Calu3 (cell line): ENCODE data around the gene KIF20A. TPM values are rescaled to one million over a fixed set of nuclear protein-coding genes. Genes with fewer than 3 reads are reported as not detected.

Experiments used
- BruUV-seq: library from RNA; stranded (reverse); fragments of 400-500 nt; replicated peaks from 2 replicates; lab custom pipeline; 2021; lab: Mats Ljungman, UMichigan
- CTCF ChIA-PET: fragments of 300-600 bp; sonication (Branson Sonifier 250); formaldehyde crosslinking; loops from one replicate; lab custom pipeline; 2022; ENCODE audit warnings: antibody characterized with exemption; lab: Charles Lee
- DNase-seq: peaks from one replicate; pipeline ENCODE4 v3.0.0; 2022
- H3K27ac Mint-ChIP-seq: one replicate; pipeline ENCODE4 v1.8.0; 2022; ENCODE audit warnings: mixed read lengths; ENCODE audit not compliant: unreplicated experiment
- H3K27me3 Mint-ChIP-seq: one replicate; pipeline ENCODE4 v1.8.0; 2022; ENCODE audit warnings: mixed read lengths; ENCODE audit not compliant: unreplicated experiment
- H3K36me3 Mint-ChIP-seq: one replicate; pipeline ENCODE4 v1.8.0; 2022; ENCODE audit warnings: mild to moderate bottlenecking, moderate library complexity, mixed read lengths; ENCODE audit not compliant: insufficient read depth, unreplicated experiment
- H3K4me1 Mint-ChIP-seq: one replicate; pipeline ENCODE4 v1.8.0; 2022; ENCODE audit warnings: mild to moderate bottlenecking, low read depth, mixed read lengths; ENCODE audit not compliant: unreplicated experiment
- H3K4me3 Mint-ChIP-seq: one replicate; pipeline ENCODE4 v1.8.0; 2022; ENCODE audit warnings: mild to moderate bottlenecking, low read depth, moderate library complexity, mixed read lengths; ENCODE audit not compliant: unreplicated experiment
- H3K9me3 Mint-ChIP-seq: one replicate; pipeline ENCODE4 v1.8.0; 2022; ENCODE audit warnings: low read depth, mixed read lengths; ENCODE audit not compliant: unreplicated experiment
- CTCF ChIP-seq: fragments of 200-600 bp; IDR thresholded peaks from one replicate; pipeline ENCODE4 v1.8.0; 2022; ENCODE audit warnings: antibody characterized with exemption; ENCODE audit not compliant: unreplicated experiment
- intact Hi-C: fragments of 100-400 bp; cut with micrococcal nuclease; formaldehyde crosslinking; loops from one replicate; pipeline ENCODE4 v1.10.0; 2022; ENCODE audit not compliant: unreplicated experiment
- total RNA-seq: library from RNA; stranded (reverse); gene quantifications from 2 replicates; pipeline ENCODE4 v1.2.3, GENCODE V29; 2022

Gene KIF20A
- total RNA-seq, 1 experiment from 2014 or later = 68.9 TPM

GRCh38 chr5:138160706-138161105 lies 18.2 kb upstream of the KIF20A start:
- DNase-seq = no peak
- CTCF ChIA-PET = no interaction called here
- Mint-ChIP-seq H3K27me3 (no peaks in the 10 kb centered on the region), H3K36me3 (peaks cover 65% of the 10 kb centered on the region), H3K4me3 (no peak overlapping the region), H3K9me3 (no peaks in the 10 kb centered on the region), H3K27ac (no peak overlapping the region), H3K4me1 (no peaks in the 10 kb centered on the region)
- intact Hi-C loops = no loop called here
- TF ChIP-seq CTCF = no peak
- BruUV-seq = no TSS peak

GRCh38 chr5:138163721-138164120 lies 15.2 kb upstream of the KIF20A start:
- Mint-ChIP-seq H3K9me3 (no peaks in the 10 kb centered on the region), H3K27ac (no peak overlapping the region), H3K27me3 (no peaks in the 10 kb centered on the region), H3K4me1 (no peaks in the 10 kb centered on the region), H3K4me3 (no peak overlapping the region), H3K36me3 (peaks cover 60% of the 10 kb centered on the region)
- CTCF ChIA-PET = no interaction called here
- intact Hi-C loops = no loop called here
- DNase-seq = no peak
- no peak for TF ChIP-seq CTCF
- BruUV-seq = no TSS peak

- no TSS peak for BruUV-seq
- peaks cover 58% of the 10 kb centered on the region for H3K36me3 Mint-ChIP-seq
- no peak for DNase-seq
- H3K4me3 Mint-ChIP-seq = no peak overlapping the region
- H3K27ac Mint-ChIP-seq = no peak overlapping the region
- TF ChIP-seq CTCF = no peak
- CTCF ChIA-PET = no interaction called here
- no peaks in the 10 kb centered on the region for H3K4me1 Mint-ChIP-seq
- intact Hi-C loops = no loop called here
- no peaks in the 10 kb centered on the region for H3K27me3 Mint-ChIP-seq
- H3K9me3 Mint-ChIP-seq = no peaks in the 10 kb centered on the region
Measured at GRCh38 chr5:138169124-138169523, 9.8 kb upstream of the KIF20A start.

- TF ChIP-seq CTCF = no peak
- CTCF ChIA-PET = no interaction called here
- H3K4me3 Mint-ChIP-seq = no peak overlapping the region
- no peaks in the 10 kb centered on the region for H3K4me1 Mint-ChIP-seq
- H3K27me3 Mint-ChIP-seq = no peaks in the 10 kb centered on the region
- H3K36me3 Mint-ChIP-seq = peaks cover 56% of the 10 kb centered on the region
- no peaks in the 10 kb centered on the region for H3K9me3 Mint-ChIP-seq
- no peak for DNase-seq
- no TSS peak for BruUV-seq
- intact Hi-C loops = no loop called here
- no peak overlapping the region for H3K27ac Mint-ChIP-seq
Measured at GRCh38 chr5:138170299-138170698, 8.6 kb upstream of the KIF20A start.
